ENCODE measurements around the gene HOMER1. TPM values are rescaled to one million over a fixed set of nuclear protein-coding genes. Genes with fewer than 3 reads are reported as not detected.
"Not testable (repeated sequence)": the region's sequence is repeated elsewhere in the genome, so short reads cannot be mapped to it uniquely, and the experiment has no call there.

The HOMER1 gene
- total RNA-seq, 1 donor from 2014 or later: 20.3 TPM

DNA sequence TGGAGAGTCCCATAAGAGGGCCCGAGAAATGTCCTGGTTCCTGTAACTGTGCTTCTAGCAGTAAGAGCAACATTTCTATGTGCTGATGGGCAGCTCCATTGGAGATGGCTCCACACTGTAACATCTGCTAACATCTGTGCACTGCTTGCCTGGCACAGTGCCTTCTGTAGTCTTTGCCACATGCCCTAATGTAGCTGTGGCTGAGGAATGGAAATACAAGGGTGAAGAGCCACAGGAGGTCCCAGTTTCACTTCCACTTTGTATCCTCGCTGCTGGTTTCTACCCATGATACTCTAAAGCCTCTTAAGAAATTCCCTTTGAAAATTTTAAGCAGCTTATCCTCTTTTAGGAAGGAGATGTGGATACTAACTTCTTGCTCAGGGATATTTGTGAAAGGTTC is 97.4 kb downstream of the HOMER1 start:
- no peak for DNase-seq

DNA sequence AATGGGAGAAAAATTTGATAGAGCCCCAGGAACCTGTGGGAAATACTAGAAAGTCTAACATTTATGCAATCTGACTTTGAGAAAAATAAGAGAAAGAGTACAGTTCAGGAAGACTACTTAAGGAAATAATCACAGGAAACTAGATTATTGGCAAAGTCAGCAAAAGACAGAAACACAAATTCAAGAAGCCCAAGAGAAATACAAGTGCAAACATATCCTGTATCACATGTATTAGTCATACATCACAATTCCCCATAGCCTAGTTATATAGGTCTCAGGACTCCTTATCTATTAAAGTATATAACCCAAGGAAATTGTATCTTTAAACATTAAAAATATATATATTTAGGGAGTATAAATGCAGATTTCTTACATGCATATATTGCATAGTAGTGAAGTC is 100.8 kb downstream of the HOMER1 start:
- no peak for DNase-seq

DNA sequence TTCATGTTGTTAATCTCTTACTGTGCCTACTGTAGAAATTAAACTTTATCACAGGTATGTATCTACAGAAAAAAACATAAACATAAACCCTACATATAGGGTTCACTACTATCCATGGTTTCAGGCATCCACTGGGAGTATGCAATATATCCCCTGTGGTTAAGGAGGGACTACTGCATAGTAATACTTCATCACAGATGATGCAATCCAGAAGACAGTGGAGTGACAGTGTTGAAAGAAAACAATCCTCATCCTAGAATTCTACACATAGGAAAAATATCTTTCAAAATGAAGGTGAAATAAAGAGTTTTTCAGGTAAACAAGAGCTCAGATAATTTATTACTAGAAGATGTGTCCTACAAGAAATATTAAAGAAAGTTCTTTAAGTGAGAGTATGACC is 105.9 kb downstream of the HOMER1 start:
- DNase-seq: no peak

DNA sequence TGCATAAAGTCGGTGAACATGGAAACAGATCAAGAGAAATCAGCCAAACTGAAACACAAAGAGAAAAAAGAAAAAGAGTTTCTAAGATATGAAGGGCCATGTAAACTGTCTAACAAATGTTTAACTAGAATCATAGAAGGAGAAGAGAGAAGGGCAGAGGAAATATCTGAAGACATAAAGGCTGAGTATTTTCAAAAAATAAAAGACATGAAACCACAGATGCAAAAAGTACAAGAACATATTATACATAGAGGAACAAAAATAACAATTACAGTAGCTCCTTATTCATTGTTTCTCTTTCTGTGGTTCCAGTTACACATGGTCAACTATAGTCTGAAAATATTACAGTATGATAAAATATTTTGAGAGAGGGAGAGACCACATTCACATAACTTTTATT is 106.3 kb downstream of the HOMER1 start:
- DNase-seq: no peak

DNA sequence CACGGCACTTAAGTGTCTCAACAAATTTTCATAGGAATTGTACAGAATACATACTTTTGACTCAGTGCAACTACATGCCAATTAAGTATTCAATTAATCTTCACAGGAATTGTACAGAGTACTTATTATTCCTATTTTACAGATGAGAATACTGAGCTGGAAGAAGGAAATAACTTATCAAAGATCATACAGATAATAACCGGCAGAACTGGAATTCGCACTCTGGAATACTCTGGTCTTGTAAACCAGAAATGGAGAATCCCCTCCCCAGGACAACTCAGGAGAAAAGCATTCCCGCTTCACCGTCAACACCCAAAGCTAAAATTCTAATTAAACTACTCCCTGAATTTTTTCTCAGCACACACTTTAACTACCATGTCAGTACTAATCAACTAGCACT is 112.7 kb downstream of the HOMER1 start:
- no peak for DNase-seq

DNA sequence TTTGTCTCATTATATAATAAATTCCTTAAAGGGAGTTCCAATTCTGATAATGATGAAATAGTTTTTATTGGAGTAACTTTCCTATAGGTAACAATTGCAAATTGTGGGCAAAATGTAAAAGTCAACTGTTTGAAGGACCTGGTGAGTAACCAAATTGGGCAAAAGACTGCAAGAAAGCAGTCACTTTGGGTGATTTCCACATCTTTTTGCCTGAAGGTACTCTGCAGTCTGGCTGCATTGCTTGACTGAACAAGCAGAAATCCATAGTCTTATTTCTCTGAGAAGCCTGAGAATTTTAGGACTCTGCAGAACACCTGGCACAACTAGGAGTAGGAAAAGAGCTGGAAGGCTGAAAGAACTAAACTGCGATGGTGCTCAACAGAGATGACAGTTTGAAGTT is 114.9 kb downstream of the HOMER1 start:
- no peak for DNase-seq

DNA sequence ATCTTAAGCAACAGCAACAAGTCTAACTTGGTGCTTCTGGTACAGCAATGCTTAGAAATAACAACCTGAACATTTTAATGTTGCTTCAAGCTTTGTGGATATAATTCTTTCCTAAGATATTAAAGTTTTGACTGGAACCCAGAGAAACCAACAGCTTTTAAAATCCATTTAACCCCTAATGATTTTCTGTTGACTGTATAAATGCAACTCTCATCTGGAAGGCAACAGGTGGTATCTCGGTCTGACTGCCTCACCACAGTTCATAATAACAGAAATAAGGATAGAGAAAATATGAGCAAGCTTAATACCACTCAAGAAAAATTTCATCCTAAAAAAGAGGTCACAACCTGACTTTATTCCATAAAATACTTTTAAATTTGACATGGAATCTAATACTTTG is 116.9 kb downstream of the HOMER1 start:
- no peak for DNase-seq

DNA sequence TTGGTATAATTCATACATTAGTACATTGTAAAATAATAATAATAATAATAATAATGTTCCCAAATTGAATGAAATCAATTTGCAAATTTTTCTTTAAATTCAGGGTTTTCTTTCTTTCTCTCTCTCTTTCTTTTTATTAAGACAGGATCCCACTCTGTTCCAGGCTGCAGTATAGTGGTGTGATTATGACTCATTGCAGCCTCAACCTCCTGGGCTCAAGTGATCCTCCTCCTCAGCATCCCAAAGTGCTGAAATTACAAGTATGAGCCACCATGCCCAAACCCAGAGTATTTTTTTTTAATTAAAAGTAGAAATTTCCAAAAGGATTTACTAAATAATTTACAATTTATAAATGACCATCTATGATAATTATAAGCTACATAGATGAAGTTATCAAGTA is 117.7 kb downstream of the HOMER1 start:
- DNase-seq: no peak

DNA sequence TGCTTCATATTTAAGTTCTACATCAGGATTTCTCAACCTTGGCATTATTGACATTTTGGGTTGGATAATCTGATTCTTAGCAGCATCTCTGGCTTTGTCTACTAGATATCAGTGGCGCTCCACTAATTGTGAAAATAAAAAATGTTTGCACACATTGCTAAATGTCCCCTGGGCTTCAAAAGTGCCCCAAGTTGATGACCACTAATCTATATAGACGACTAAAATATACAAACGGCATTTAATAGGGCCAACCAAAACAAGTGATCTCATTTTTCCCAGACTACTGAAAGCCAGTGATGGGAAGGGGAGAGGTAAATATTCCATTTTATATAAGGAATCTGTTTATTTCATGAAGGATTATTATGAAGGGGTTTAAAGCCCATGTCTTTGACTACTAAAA is 118.6 kb downstream of the HOMER1 start:
- DNase-seq: no peak

DNA sequence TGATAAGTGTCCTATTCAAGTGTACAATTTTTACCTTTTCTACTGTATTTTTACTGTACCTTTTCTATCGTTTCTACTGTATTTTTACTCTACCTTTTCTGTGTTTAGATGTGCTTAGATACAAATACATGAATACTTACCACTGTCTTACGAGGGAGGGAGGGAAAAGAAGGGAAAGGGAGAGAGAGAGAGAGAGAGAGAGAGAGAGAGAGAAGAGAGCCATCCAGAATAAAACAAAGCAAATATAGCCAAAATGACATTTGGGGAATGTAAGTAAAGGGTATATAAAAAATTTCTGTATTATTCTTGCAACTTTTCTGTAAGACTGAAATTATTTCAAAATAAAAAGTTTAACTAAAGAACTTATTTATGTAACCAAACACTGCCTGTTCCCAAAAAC is 121.2 kb downstream of the HOMER1 start:
- DNase-seq: no peak

DNA sequence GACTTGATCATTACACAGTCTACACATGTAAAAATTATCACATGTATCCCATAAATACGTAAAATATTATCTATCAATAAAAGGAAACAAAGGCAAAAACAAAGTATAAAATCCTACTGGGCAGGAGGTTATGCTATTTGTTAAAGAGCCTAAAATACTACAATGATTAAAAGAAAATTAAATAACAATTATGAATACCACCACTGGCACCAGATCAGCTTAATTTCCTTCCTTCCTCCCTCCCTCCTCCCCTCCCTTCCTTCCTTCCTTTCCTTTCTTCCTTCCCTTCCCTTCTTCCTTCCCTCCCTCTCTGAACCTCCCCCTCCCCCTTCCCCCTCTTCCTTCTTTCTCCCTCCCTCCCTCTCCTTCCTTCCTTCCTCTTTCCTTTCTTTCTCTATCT is 127.3 kb downstream of the HOMER1 start:
- no peak for DNase-seq

DNA sequence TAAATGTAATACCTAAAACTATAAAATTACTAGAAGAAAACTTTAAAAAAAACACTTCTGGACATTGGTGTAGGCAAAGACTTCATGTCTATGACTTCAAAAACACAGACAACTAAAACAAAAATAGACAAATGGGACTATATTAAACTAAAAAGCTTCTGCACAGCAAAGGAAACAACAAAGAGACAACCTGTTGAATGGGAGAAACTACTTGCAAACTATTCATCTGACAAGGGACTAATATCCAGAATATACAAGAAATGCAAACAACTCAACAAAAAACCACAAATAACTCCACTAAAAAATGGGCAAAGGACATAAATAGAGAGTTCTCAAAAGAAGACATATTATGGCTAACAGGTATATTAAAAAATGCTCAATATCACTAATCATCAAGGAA is 128.8 kb downstream of the HOMER1 start:
- DNase-seq: not testable (repeated sequence)

DNA sequence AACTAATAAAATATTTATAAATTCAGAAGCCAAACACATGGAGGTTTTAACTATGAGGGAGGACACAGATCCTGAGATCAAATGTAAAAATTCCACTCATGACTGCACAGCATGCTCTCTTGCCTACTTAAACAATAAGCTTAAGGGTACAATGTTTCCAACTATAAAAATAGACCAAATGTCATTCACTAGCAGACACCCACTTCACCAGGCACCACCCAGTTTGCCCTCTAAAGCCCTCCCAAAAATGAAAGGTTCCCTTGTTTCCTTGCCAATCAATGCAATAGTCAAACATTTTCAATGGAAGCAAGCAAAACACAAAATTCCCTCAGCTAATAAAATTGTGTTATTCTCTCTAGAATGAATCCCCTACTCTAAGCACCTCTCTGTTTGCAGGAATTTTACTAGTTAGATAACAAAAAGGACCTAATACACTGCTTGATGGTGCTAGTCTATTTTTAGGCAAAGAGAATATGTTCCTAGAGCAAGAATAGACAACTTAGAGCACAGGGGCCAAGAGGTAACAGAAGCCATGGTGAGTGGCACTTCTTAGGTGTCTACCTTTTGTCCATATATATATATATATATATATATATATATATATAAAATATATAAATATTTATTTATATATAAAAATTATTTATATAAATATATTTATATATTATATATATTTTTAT is 135.3 kb downstream of the HOMER1 start:
- DNase-seq: no peak

DNA sequence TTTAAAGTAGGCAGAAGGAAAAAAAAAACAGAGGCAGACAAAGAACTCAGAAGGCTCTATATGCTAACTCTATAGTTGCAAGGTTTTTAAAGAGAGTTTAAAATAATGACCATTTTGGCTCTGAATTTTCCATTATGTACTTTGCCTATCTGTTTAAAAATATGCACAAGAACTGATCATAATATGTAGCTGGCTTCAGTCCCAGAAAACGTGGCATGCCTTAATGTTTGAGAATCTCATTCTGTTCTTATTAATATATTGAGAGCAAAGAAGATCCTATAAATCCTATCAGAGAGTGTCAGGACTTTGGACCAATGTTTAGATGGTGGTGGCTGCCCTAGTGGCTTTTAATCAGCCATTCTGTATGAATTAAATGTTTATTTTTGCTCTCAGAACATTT is 156.5 kb downstream of the HOMER1 start:
- peak; percentile 36 for DNase-seq

DNA sequence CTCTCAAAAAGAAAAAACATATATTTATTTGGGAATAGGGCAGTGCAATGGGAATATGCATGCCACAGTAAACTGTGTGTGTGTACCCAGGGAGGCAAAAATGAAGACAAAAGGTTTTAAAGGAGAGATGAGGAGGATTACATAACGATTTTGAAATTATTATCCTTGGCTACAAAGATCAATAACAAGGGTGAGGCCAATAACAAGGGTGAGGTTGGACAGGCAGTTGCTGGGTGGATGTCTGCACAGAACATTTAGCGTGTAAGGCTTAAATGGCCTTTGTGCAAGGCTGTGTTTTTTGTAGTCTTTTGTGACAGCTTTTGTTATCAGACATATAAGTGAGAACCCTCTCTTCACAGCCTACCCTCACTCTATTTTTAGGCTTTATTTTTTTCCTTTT is 164.1 kb downstream of the HOMER1 start:
- DNase-seq: no peak

DNA sequence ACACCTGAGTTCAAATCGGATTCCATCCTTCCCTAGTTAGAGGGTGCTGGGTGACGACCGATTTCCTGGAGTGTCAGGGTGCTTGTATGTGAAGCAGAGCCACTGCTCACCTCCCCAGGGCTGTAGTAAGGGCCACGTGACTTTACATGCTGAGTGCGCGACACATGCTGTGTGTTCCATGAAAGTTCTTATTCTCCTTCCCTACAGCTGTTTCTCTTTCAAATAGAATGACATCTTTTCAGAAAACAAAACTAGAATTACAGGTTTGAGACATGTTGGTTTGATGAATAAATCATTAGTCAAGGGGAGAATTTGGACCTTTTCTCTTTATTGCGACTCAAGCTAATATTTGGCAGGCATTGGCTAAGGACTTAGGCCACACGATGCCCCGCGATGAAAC is 164.9 kb downstream of the HOMER1 start:
- no peak for DNase-seq

DNA sequence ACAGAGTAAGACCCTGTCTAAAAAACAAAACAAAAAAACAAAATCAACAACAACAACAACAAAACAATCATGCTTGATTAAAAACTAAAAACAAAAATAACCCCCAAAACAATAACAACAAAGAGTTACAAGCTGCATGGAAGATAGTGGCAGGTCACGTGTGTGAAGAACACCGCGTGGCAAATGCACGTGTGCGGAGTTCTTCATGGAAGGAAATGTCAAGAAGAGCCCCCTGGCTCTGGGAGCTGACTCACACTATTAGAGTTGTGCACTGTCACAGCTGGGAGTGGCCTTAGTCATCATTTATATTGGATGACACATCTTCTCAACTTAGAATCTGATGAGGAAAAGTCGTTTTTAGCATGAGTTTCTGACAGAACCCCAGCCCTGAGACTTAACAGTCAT is 167.5 kb downstream of the HOMER1 start:
- DNase-seq: no peak

DNA sequence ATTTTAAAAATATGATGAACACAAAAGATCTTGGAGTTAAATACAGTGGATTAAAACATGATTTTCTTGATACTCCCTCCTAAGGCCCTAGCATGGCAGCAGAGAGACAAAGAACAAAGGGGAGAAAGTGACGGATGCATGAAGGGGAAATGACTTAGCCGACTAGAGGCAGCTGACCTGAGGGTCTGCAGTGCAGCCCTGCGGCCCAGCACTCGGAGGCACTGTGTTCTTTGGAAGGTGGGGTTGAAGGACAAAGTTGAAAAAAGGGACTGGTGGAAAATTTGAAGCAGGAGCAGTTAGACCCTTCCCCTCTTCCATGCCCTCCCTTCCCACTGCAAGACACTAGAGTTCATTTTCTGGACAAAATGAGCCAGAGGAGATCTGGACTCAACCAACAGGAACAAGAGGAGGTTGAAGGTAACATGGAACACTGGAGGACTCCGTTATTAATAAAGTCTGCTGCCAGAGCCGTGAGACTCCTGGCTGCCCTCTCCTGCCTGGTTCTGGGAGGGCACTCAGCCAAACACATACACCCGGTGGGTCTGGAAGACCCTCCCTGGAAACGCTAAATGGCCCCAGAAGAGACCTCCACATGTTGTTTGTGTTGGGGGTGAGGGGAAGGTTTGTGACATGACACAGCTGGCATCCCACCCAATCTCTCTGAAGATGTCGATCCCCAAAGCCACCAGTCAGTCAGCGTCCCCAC is 179.9 kb downstream of the HOMER1 start:
- DNase-seq: no peak

DNA sequence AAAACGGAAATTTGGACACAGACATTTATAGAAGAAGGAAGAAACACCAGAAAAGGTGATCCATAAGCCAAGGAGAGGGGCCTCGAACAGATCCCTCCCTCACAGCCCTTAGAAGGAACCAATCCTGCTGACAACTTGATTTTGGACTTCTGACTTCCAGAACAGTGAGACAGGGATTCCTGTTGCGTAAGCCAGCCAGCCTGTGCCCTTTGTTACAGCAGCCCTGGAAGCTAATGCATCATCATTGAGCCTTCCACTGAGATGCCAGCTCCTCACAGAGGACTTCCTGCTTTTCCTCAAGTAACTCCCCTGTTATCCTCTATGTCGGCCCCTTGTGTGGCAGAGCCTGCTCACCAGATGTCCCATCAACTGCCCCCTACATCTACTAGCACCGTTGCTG is 183.9 kb downstream of the HOMER1 start:
- DNase-seq: no peak

DNA sequence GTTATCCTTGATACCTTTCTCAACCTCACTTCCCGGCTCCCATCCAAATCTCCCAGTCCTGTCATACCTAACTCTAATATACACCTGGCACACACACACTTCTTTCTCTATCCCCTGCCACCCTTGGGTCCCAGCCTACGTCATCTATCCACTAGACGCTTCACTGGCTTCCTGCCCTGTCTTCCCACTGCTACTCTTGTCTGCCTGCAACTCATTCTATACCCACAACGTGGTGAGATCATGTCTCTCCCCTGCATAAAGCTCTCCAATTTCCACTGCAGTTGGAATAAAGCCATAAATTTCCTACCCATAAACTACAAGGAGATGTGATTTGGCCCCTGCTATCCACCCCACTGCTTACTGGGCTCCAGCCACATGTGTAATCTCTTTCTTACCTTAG is 184.5 kb downstream of the HOMER1 start:
- no peak for DNase-seq
